ENCODE data around the gene DPY30.
"Not testable (repeated sequence)": the region's sequence is repeated elsewhere in the genome, so short reads cannot be mapped to it uniquely, and the experiment has no call there.

Gene DPY30

GRCh38 chr2:32039447-32040219, at the start of gene DPY30:
Gene DPY30 (minus strand): TSS chr2:32039805. CDS start chr2:32039456, 349 bp downstream.
- peak; percentile 74 for DNase-seq

- DNase-seq = no peak
Observed at GRCh38 chr2:32074134-32074506, 34.5 kb upstream of the DPY30 start.

GRCh38 chr2:32067549-32067948, 27.9 kb upstream of the DPY30 start:
- no peak for DNase-seq

GRCh38 chr2:32064713-32065112, 25.1 kb upstream of the DPY30 start:
- no peak for DNase-seq

GRCh38 chr2:32064021-32064601, 24.5 kb upstream of the DPY30 start:
- DNase-seq = no peak

- peak; percentile 97 for DNase-seq
Observed at GRCh38 chr2:32063310-32064020, 23.9 kb upstream of the DPY30 start, which contains the start of gene SPAST. Gene SPAST (plus strand): TSS chr2:32063556. CDS start chr2:32063832, 276 bp downstream.

- DNase-seq = no peak
Observed at GRCh38 chr2:32061973-32062861, 22.6 kb upstream of the DPY30 start.

GRCh38 chr2:32061430-32061829, 21.8 kb upstream of the DPY30 start:
- no peak for DNase-seq

- DNase-seq = no peak
Observed at GRCh38 chr2:32060266-32060665, 20.7 kb upstream of the DPY30 start.

- DNase-seq = no peak
Observed at GRCh38 chr2:32058130-32058529, 18.5 kb upstream of the DPY30 start.

- DNase-seq = not testable (repeated sequence)
Observed at GRCh38 chr2:32054583-32054982, 15.0 kb upstream of the DPY30 start.

GRCh38 chr2:32051836-32052439, 12.3 kb upstream of the DPY30 start:
- no peak for DNase-seq

- DNase-seq = no peak
Observed at GRCh38 chr2:32043561-32043960, 4.0 kb upstream of the DPY30 start.

GRCh38 chr2:32034198-32034887, 5.3 kb downstream of the DPY30 start:
- DNase-seq = not testable (repeated sequence)

GRCh38 chr2:32018789-32019482, 20.7 kb downstream of the DPY30 start:
- not testable (repeated sequence) for DNase-seq

GRCh38 chr2:32012872-32013271, 26.7 kb downstream of the DPY30 start:
- no peak for DNase-seq

- no peak for DNase-seq
Observed at GRCh38 chr2:32011485-32011960, 28.1 kb downstream of the DPY30 start.

GRCh38 chr2:32010670-32011484, 28.7 kb downstream of the DPY30 start, which contains the start of gene MEMO1:
Gene MEMO1 (minus strand): TSS chr2:32011008. CDS start chr2:32010247, 761 bp downstream.
- DNase-seq = peak; percentile 91

- not testable (repeated sequence) for DNase-seq
Observed at GRCh38 chr2:32010280-32010669, 29.3 kb downstream of the DPY30 start.
